KBM-7 (cell line): ENCODE results near the gene NOTCH1.
"Not testable (repeated sequence)": the region's sequence is repeated elsewhere in the genome, so short reads cannot be mapped to it uniquely, and the experiment has no call there.

Experiments used
- DNase-seq: peaks from one replicate; pipeline ENCODE4 v3.0.0-alpha.2; 2015
- in situ Hi-C: fragments of 300-500 bp; cut with MboI; formaldehyde crosslinking; loops from 2 replicates; pipeline ENCODE4 v1.14.3; 2020; ENCODE audit warnings: low sequenced_read_pairs, low pct_unique_long_range_greater_than_20kb, mixed read lengths

Gene NOTCH1

DNA sequence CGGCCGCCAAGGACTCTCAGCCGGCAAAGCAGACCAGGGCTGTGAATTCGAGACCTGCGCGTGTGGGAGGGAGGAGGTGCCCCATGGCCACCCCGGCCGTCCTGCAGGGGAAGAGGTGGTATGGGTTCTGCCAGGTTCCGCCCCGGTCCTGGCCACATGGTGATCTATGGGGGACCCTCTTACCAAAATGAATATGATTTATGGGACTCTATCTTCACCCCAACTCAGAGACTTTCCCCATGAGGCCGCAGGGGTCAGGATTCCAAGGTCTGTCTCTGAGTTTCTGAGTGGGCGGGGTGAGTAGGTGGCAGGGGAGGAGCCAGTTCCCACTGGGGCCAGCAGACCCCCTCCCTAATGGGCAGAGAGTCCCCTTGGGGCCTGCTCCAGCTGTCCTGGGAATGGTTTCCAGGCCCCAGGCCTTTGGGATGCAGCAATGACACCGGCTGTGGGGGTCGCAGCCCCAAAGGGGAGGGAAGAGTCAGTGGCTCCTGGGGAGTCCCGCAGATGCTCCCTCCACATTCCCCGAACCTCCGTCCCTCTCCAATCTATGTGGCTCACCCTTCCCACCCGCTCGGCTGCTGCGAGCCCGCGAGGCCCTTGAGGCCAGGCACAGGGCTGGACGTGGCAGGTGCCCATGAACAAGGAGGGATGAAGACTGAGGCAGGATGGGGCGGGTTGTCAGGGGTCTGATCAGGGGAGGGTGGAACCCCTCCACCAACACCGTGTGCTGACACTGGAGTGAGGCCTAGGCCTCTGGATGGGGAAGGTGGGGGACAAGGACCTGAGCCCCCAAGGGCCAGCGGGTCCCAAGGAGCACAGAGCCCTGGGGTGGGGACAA lies 20.1 kb upstream of the NOTCH1 start:
- no peak for DNase-seq
- in situ Hi-C loops = no loop called here

DNA sequence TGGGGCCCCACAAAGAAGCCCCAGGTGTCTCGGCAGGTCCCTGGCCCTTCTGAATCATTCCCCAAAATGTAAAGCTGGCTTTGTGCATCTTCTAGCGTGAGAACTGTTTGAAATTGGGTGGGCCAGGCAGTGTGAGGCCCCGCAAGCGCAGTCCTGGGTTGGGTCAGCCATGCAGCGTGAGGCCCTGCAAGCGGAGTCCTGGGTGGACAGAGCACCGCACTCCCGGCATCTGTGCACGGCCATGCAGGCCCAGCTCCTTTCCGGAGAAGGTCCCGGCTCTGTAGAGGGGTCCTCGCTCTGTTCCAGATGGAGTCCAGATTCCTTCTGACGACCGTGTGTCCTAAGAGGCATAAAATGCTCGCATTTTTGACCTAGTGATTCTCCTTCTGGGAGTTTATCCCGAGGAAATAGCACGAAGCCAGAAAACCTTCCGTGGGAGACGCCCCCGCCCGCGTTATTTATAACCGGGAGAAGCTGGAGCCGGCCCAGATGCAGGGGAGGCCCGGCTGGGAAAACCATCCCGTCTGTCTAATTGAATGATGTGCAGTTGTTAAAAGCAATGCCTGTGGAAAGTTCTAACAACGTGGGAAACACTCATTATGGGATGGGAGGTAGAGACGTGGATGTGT lies 19.4 kb upstream of the NOTCH1 start:
- in situ Hi-C loops = no loop called here
- no peak for DNase-seq

DNA sequence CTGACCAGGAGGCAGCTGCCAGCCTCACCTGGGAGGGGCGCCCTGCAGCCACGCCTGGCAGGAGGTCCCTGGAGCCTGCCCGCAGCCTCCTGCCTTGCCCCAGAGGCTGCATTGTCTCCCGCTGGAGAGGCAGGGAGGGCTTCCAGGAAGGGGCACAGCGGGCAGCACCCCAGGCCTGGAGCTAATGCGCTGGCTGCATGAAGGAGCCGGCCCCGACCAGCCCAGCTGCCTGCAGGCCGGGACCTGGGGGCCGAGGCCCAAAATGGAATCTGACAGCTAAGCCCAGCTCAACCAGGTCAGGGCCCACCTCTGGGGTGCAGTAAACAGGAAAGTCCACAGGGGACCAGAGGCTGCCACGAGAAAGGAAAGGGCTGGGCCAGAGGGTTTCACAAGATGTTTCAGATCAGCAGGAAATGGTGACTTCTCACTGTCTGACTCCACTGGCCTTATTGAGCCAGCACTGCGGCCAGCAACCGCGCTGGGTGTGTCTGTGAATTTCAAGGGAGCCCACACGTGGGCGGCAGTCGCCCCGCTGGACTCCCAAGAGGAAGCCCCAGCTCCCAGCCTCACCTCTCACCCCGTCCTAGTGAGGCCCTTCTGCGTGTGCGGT lies 18.6 kb upstream of the NOTCH1 start:
- in situ Hi-C loops = no loop called here
- DNase-seq = no peak

DNA sequence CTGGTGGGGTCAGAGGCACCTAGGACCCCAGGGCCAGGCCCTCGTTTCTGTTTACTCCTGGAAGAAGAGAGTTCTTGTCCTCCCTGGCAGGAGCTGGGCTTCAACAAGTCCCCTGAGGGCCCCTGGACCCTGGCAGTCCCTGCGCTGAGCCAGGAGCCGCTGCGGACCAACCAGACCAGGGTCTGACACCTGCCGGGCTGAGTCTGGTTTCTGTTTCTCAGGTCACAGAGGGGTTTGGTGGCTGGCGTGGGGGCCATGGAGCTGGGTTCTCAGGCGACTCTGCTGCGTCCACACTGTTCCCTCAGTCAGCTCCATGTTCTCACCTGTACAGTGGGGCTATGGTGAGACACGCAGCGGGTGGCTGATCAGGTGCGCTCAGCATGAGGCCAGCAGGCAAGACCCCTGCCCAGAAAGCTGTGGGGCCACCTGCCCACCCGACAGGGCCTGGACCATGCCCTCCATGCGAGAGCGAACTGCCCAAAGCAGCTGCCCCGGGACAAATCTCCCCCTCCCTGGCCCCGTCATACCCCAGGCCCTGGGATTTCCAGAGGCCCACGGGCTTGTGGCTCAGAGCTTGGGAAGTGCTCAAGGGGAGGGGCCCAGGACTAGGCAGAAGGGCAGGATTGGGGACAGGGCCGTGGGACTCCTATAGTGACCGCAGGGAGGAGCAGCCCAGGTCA lies 17.9 kb upstream of the NOTCH1 start:
- in situ Hi-C loops = no loop called here
- DNase-seq = no peak

DNA sequence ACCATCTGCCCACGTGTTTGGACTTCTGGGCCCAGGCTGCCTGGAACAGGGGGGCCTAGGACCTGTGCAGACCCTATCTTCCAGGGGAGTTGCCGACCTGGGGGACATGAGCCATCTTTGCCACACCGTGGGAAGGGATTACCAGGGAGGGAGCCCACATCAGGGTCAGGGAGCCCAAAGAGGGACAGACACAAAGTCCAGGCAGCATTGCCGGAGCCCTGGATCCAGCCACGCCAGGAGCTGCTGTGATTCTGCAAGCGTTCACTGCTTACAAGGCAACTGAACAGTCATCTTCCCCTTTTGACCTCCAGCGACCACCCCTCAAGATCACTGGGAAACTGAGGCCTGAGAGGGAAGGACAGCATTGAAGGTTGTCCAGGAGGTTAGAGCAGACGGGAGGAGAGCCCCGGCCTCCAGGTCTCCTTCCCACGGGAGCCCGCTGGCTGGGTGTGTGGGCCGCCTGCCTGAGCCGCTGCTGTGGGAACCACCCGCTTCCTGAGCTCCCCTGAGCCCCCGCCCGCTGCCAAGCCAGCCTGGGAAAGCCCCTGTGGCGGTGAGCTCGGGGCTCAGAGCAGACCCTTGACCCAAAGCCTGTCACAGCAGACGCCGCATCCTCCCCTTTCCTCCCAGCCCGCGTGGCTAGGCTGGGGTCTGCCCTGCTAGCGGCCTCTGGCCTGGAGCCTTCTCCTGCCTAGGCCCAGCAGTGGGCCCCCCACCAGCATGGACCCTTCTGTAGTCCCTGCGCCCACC lies 17.1 kb upstream of the NOTCH1 start:
- in situ Hi-C loops = no loop called here
- no peak for DNase-seq

DNA sequence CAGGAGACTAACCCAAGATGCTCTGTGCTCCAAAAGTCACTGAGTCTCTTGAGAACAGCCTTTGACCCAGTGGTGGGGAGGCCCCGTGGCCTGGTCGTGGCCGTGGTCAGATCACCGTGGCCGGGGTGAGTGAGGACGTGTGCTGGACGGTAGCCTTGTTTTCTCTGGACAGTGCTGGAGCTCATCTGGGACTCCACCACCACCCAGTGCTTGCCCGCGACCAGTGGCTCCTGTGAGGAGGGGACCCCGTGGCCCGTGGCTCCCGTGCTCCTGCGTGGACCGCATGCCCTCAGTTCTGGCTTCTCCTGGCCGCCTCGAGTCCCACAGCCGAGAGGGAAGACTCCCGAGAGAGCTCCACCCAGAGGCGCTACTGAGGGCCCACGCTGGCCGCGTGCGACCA lies 15.9 kb upstream of the NOTCH1 start:
- DNase-seq = no peak
- in situ Hi-C loops = no loop called here

DNA sequence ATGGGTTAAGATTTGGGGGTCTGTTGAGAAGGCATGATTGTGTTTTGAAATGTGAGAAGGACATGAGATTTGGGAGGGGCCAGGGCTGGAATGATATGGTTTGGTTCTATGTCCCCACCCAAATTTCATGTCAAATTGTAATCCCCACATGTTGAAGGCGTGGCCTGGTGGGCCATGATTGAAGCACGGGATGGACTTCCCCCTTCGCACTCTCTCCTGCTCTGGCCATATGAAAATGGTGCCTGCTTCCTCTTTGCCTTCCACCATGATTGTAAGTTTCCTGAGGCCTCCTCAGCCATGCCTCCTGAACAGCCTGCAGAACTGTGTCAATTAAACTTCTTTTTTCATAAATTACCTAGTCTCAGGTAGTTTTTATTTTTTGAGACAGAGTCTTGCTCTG lies 14.7 kb upstream of the NOTCH1 start:
- in situ Hi-C loops = no loop called here
- no peak for DNase-seq

DNA sequence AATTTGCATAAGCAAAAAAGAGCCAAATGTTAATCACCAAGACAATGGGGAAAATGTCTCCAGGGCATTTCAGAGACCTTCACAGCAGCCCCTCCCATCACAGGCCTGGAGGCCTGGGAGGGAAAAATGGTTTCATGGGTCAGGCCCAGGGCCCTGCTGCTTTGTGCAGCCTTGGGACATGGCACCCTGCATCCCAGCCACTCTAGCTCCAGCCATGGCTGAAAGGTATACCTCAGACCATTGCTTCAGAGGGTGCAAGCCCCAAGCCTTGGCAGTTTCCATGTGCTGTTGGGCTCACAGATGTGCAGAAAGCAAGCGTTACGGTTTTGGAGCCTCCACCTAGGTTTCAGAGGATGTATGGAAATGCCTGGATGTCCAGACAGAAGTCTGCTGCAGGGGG lies 13.5 kb upstream of the NOTCH1 start:
- in situ Hi-C loops, DNase-seq: not testable (repeated sequence)

DNA sequence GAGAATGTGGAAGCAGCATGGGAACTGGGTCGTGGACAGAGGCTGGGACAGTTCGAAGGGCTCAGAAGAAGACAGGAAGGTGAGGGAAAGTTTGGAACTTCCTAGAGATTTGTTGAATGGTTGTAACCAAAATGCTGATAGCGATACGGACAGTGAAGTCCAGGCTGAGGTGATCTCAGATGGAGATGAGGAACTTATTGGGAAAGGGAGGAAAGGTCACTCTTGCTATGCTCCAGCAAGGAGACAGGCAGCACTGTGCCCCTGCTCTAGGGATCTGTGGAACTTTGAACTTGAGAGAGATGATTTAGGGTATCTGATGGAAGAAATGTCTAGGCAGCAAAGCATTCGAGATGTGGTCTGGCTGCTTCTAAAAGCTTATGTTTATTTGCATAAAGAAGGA lies 13.0 kb upstream of the NOTCH1 start:
- DNase-seq, in situ Hi-C loops: not testable (repeated sequence)

DNA sequence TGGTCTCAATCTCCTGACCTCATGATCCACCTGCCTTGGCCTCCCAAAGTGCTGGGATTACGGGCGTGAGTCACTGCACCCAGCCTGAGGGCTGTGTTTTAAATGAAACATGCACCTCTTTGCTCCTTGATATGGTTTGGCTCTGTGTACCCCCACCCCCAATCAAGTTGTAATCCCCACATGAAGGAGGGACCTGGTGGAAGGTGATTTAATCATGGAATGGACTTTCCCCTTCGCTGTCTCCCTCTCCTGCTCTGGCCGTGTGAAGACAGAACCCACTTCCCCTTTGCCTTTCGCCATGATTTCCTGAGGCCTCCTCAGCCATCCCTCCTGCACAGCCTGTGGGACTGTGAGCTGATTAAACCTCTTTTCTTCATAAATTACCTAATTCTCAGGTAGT lies 12.5 kb upstream of the NOTCH1 start:
- peak; percentile 65 for DNase-seq
- in situ Hi-C loops = no loop called here

DNA sequence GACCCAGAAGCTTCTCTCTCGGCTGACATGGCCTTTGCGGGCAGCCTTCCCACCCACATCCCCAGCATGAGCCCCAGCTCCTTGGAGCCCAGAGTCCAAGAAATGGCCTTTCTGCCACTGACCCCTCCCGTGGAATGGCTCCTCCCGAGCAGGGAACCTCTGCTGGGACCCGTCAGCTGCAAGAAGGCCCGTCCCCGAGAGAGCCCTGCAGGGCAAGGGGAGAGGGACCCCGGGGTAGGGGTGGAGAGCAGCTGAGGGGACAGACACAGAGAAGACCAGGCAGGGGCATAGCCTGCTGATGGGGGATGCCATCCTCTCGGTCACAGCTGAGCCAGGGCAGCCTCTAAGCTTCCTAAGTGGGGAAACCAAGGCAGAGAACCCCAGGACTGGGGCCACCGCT lies 11.2 kb upstream of the NOTCH1 start:
- DNase-seq = no peak
- in situ Hi-C loops = no loop called here

DNA sequence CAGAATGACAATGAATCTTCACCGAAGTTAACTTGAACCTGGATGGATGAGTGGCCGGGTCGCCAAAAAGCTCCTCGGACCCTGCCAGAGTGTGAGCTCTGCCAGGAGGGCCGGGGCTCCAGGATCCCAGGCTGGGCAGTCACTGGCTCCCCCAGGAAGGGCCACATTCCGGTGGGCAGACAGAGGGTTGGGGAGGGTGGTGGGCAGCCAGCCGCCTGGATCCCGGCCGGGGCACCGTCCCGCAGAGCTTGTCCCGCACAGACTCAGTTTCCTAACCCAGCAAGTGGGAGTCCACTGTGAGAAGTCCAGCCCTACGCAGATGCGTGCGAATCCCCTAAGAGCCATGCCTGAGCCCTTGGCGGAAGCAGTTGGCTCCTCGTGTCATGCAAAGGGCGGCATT lies 10.3 kb upstream of the NOTCH1 start:
- in situ Hi-C loops = no loop called here
- DNase-seq = no peak

DNA sequence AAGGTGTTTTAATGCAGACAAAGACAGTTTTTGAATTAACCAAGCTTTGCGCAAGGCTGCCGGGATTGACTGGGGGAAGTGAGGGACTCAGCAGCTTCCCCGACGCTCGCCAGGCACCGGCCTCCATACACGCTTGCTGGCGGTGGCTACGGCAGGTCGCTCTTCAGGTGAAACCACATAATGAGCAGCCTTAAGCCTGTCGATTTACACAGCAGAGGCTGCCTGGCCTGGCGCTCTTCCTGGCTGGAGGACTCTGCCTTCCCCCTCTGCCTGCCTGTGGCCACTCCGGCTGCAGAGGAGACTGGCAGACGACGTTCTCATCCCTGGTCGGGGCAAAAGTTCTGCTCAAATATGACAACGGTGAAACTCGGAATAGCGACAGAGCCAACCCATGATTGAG lies 9.0 kb upstream of the NOTCH1 start:
- DNase-seq = no peak
- in situ Hi-C loops = no loop called here

DNA sequence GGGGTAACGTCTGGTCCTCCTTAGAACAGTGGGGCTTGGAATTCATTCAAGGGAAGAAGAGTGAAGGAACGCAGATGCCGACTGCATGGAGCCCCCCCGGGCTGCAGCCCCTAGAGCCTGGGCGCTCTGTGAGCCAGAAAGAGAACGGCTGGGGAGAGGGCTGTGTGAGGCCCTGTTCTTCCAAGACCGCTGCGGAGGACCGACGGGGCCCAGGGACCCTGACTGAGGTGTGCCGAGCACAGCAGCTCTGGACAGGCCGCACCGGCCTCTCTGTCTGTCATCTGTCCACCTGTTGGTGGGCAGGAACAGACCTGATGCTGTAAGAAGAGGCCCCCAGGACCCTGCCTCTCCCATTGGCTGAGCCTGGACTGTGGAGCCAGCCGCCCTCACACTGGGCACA lies 7.7 kb upstream of the NOTCH1 start:
- DNase-seq = no peak
- in situ Hi-C loops = no loop called here

DNA sequence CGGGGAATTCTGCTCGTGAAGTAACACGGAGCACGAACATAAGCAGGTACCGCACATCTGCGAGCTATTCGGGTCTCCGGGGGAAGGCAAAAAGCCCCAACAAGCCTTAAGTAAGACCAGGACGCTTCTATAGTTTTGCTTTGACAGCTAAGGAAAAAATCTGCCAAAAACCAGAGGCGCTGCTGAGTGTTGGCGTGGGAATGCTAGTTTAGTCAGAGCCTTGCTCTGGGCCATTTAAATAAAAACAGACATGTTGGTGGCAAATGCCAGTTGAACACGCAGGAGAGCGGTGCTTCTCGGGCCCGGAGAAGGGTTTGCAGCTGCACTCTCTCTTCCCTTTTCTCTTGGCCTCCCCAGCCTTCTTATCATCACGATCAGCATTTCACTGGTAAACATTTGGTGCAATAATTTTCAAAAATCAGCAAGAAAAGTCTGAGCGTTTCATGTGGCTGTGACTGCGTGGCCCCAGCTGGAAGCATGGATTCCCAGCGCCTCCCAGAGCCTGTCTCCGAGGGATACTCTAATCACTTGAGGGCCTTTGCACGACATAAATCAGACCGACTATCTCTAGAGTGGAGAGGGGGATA lies 6.4 kb upstream of the NOTCH1 start:
- DNase-seq = peak; percentile 72
- in situ Hi-C loops = no loop called here

DNA sequence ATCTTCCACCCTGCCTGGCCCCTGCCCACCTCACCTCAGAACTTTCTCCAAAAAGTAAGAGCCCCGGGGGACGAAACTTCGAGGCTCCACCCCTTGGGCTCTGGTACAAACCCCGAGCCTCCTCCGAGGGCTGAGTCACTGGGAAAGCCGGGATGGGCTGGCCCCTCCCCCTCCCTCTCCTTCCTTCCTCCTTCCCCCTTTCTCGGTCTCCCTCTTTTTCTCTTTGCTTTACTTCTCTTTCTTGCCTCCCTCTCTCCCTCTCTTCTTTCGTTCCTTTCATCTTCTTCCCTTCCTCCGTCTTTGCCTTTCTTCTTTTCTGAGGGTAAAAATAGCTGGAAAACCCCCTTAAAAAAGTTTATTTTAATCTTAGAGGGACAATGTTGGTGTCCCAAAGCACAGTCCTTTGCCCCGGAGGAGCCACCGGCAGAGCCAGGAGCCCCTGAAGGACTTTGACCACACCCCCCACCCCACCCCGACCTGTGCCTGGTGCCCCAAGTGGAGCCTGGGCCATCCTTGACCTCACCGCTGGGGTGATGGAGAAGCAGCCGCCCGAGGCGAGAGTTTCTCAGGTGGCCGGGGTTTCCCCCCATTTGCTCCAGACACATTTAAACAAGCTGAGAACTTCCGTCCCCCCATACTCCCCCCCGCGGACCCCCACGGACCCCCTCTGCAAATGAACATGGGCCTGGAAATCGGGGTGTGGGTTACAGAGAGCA lies 5.7 kb upstream of the NOTCH1 start:
- peak; percentile 43 for DNase-seq
- in situ Hi-C loops = no loop called here

DNA sequence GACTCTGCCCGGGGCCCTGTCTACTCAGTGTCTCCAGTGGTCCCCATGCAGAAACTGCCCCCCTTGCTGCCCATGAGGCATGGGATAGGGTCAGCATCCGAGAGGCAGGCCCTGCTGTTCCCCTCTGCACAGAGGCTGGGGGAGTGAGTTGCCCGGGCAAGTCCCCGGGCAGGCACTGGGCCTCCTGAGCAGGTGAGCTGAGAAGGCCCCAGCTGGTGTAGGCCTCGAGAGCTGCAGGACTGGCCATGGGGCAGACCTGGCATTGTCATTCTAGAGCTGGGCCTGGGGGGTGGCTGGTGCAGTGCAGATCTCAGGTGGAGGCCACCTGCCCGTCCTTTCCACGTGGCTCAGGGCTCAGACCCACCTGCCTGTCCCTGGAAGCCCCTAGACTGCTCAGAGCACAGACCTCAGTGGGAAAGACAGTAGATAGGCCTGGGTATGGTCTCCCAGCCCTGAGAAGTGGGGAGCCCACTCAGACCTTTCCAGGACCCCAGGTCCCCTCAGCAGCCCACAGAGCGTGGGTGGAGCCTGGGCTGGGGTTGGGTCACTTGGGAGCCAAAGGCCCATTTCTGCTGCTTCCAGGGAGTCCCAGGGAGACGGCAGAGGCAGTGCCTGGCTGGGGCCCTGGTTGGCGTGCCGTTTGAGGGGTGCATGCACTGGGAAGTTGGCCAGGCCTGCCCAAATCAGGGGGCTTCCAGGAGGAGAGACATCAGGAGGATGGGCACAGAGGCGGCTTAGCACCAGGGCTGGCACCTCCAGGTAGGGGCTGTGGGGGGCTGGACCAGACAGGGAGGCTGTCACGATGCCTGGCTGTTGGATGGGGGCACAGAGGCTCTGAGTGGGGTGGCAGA lies 4.8 kb upstream of the NOTCH1 start:
- DNase-seq = no peak
- in situ Hi-C loops = no loop called here
